SH-SY5Y (cell line): ENCODE data around the gene TBL3.

ENCODE experiments used
- GATA2 ChIP-seq: IDR thresholded peaks from 2 replicates; pipeline ENCODE4 v1.6.1; 2011; ENCODE audit warnings: mild to moderate bottlenecking, low read depth, low read length
- GATA3 ChIP-seq: IDR thresholded peaks from 2 replicates; pipeline ENCODE4 v1.6.1; 2011; ENCODE audit warnings: low read depth, mild to moderate bottlenecking, low read length, moderate library complexity

TBL3 gene

GRCh38 chr16:1973461-1974156 is 1.8 kb downstream of the TBL3 start:
- TF ChIP-seq GATA3 (no peak), GATA2 (no peak)

- TF ChIP-seq GATA3, result no peak
- TF ChIP-seq GATA2, result no peak
Observed at GRCh38 chr16:1974157-1975070, 2.6 kb downstream of the TBL3 start.

GRCh38 chr16:1975432-1976215 is 3.8 kb downstream of the TBL3 start:
- no peak for TF ChIP-seq GATA2
- no peak for TF ChIP-seq GATA3

- TF ChIP-seq GATA2 (no peak), GATA3 (no peak)
Observed at GRCh38 chr16:1976216-1976520, 4.3 kb downstream of the TBL3 start.

- TF ChIP-seq GATA2 (no peak), GATA3 (no peak)
Observed at GRCh38 chr16:1976951-1977874, 5.4 kb downstream of the TBL3 start.

- TF ChIP-seq GATA2 (no peak), GATA3 (no peak)
Observed at GRCh38 chr16:1977875-1978268, 6.0 kb downstream of the TBL3 start.

GRCh38 chr16:1978476-1979120 is 6.7 kb downstream of the TBL3 start:
- no peak for TF ChIP-seq GATA3
- no peak for TF ChIP-seq GATA2

GRCh38 chr16:1979271-1980029 is 7.6 kb downstream of the TBL3 start:
- no peak for TF ChIP-seq GATA2
- TF ChIP-seq GATA3, result no peak

- TF ChIP-seq GATA2 (no peak), GATA3 (no peak)
Observed at GRCh38 chr16:1980030-1980769, 8.3 kb downstream of the TBL3 start.

- TF ChIP-seq GATA2 (no peak), GATA3 (no peak)
Observed at GRCh38 chr16:1980770-1981087, 8.9 kb downstream of the TBL3 start.

- TF ChIP-seq GATA3 (no peak), GATA2 (no peak)
Observed at GRCh38 chr16:1981398-1981836, 9.6 kb downstream of the TBL3 start, which contains the start of gene NOXO1. Gene NOXO1 (minus strand): TSS chr16:1981469. CDS start chr16:1981179, 290 bp downstream.
